Gastrocnemius medialis (tissue), 4 donors: ENCODE data around the gene CDC14B.

ENCODE experiments used
- CTCF ChIP-seq, 5 experiments: fragments of 450-650 bp in 3 of 5; fragments of 200-600 bp in 2 of 5; sonication (generic) in 2 of 5; IDR thresholded peaks in 4 of 5; conservative IDR thresholded peaks in 1 of 5; 1 replicate in 4 of 5; 2 replicates in 1 of 5; pipeline ENCODE4 v1.5.1; 2016 to 2019; ENCODE audit warnings: antibody characterized with exemption in 5 of 5, mild to moderate bottlenecking in 3 of 5, moderate library complexity in 3 of 5
- POLR2A ChIP-seq, 2 donors: fragments of 450-650 bp; IDR thresholded peaks; one replicate each; pipeline ENCODE4 v1.6.1; 2017; ENCODE audit warnings: antibody characterized with exemption in 2 of 2, mild to moderate bottlenecking in 2 of 2, moderate library complexity in 2 of 2

GRCh38 chr9:96550659-96551058, 69.0 kb downstream of the CDC14B start:
- no peak for TF ChIP-seq CTCF (IDR thresholded peaks at IDR 0.05 in 4 of 5, conservative IDR thresholded peaks at IDR 0.05 in 1 of 5)
- TF ChIP-seq POLR2A (IDR thresholded peaks at IDR 0.05) = no peak
